ENCODE measurements around the gene ABHD3.
A peak's percentile ranks its signal among the peaks of the same experiment; 100 is the strongest.

- no peak for TF ChIP-seq CTCF (IDR thresholded peaks at IDR 0.05)
- peak in 2 of 3 donors; percentile 8 to 45 for TF ChIP-seq POLR2AphosphoS5 (IDR thresholded peaks at IDR 0.05)
- TF ChIP-seq EP300 (IDR thresholded peaks at IDR 0.05; ENCODE audit: low read depth) = no peak
Observed at GRCh38 chr18:21680161-21680560, 24.4 kb downstream of the ABHD3 start.
